Bone marrow (tissue), 2 donors: Measurements from ENCODE around the gene PCDHB10.
"Not testable (repeated sequence)": the region's sequence is repeated elsewhere in the genome, so short reads cannot be mapped to it uniquely, and the experiment has no call there.

Experiments
- DNase-seq, 2 donors: peaks; one replicate each; lab custom pipeline; 2025; lab: John Stamatoyannopoulos, UW

Gene PCDHB10

GRCh38 chr5:141188682-141189081, 3.5 kb upstream of the PCDHB10 start:
- not testable (repeated sequence) for DNase-seq

- DNase-seq: not testable (repeated sequence)
These were observed 3.0 kb upstream of the PCDHB10 start for GRCh38 chr5:141189131-141189530.

- DNase-seq: not testable (repeated sequence)
These were observed 2.2 kb downstream of the PCDHB10 start for GRCh38 chr5:141194332-141194731.

GRCh38 chr5:141196363-141196762, 4.2 kb downstream of the PCDHB10 start:
- no peak for DNase-seq

- DNase-seq: no peak
These were observed 7.4 kb downstream of the PCDHB10 start, which contains the start of gene PCDHB11 for GRCh38 chr5:141199359-141200235. PCDHB11 (plus strand) TSS chr5:141199627; CDS start chr5:141199775, 148 bp downstream.

- DNase-seq: not testable (repeated sequence)
These were observed 9.0 kb downstream of the PCDHB10 start for GRCh38 chr5:141201126-141201525.

GRCh38 chr5:141201646-141202045, 9.5 kb downstream of the PCDHB10 start:
- not testable (repeated sequence) for DNase-seq

- DNase-seq: peak in 1 of 2 donors; percentile 23
These were observed 16.3 kb downstream of the PCDHB10 start, which contains the start of gene PCDHB12 for GRCh38 chr5:141208478-141208877. PCDHB12 (plus strand) TSS chr5:141208719; CDS start chr5:141208908, 189 bp downstream.

GRCh38 chr5:141210281-141210680, 18.1 kb downstream of the PCDHB10 start:
- not testable (repeated sequence) for DNase-seq

- not testable (repeated sequence) for DNase-seq
These were observed 18.7 kb downstream of the PCDHB10 start for GRCh38 chr5:141210849-141211248.

- peak in 1 of 2 donors; percentile 25 for DNase-seq
These were observed 21.6 kb downstream of the PCDHB10 start, which contains the start of gene PCDHB13 for GRCh38 chr5:141213656-141214339. PCDHB13 (plus strand) TSS chr5:141213919; CDS start chr5:141214124, 205 bp downstream.

- not testable (repeated sequence) for DNase-seq
These were observed 22.4 kb downstream of the PCDHB10 start for GRCh38 chr5:141214583-141214982.

GRCh38 chr5:141215504-141215903, 23.4 kb downstream of the PCDHB10 start:
- DNase-seq: not testable (repeated sequence)

GRCh38 chr5:141216035-141216434, 23.9 kb downstream of the PCDHB10 start:
- DNase-seq: not testable (repeated sequence)

- DNase-seq: no peak
These were observed 31.1 kb downstream of the PCDHB10 start, which contains the start of gene PCDHB14 for GRCh38 chr5:141223112-141223783. PCDHB14 (plus strand) TSS chr5:141223343; CDS start chr5:141223506, 163 bp downstream.

- DNase-seq: not testable (repeated sequence)
These were observed 32.7 kb downstream of the PCDHB10 start for GRCh38 chr5:141224844-141225243.

GRCh38 chr5:141225421-141225820, 33.3 kb downstream of the PCDHB10 start:
- DNase-seq: not testable (repeated sequence)

- DNase-seq: no peak
These were observed 42.0 kb downstream of the PCDHB10 start for GRCh38 chr5:141234109-141234667.

- DNase-seq: not testable (repeated sequence)
These were observed 43.8 kb downstream of the PCDHB10 start for GRCh38 chr5:141235922-141236321.

GRCh38 chr5:141236516-141237313, 44.6 kb downstream of the PCDHB10 start:
- DNase-seq: no peak

- DNase-seq: no peak
These were observed 49.3 kb downstream of the PCDHB10 start for GRCh38 chr5:141241496-141241895.
